PC-9 (cell line): Measurements from ENCODE around the gene PPP2R2B.

Experiments
- EZH2 ChIP-seq: fragments of 200-600 bp; sonication (generic); IDR thresholded peaks from 2 replicates; pipeline ENCODE4 v1.8.0; 2017; ENCODE audit warnings: antibody characterized with exemption, low read depth
- TF ChIP-seq, protein P1 (sequence below): fragments of 200-600 bp; sonication (generic); conservative IDR thresholded peaks from 2 replicates; pipeline ENCODE4 v1.6.1; 2017; ENCODE audit warnings: mixed run types, antibody characterized with exemption, mild to moderate bottlenecking, moderate library complexity

DNA sequence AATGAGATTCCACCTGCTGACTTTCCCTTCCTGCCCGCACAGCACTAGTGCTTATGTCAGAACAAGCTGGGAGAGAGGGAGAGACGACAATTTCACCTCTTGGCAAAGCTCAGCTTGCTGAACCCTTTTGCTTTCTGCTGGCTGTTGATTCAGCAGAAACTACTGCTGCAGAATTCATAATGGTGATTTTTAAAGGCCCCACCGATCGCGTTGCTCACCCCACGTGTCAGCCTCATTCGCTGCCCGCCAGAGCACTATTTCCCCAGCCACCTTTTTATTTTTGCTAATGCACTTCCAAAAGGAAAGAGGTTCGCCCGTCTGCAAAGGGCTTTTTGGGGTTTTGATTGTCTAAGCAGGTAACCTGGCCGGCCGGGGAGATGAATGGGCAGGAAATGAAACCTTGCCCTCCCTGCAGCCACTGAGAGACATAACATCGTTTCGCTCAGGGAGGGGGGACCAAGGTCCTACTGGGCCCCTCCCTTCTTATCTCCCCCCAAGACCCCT lies 1.3 kb downstream of the PPP2R2B start:
- TF ChIP-seq, protein P1, sequence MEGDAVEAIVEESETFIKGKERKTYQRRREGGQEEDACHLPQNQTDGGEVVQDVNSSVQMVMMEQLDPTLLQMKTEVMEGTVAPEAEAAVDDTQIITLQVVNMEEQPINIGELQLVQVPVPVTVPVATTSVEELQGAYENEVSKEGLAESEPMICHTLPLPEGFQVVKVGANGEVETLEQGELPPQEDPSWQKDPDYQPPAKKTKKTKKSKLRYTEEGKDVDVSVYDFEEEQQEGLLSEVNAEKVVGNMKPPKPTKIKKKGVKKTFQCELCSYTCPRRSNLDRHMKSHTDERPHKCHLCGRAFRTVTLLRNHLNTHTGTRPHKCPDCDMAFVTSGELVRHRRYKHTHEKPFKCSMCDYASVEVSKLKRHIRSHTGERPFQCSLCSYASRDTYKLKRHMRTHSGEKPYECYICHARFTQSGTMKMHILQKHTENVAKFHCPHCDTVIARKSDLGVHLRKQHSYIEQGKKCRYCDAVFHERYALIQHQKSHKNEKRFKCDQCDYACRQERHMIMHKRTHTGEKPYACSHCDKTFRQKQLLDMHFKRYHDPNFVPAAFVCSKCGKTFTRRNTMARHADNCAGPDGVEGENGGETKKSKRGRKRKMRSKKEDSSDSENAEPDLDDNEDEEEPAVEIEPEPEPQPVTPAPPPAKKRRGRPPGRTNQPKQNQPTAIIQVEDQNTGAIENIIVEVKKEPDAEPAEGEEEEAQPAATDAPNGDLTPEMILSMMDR, result no peak
- TF ChIP-seq EZH2, result no peak
